Mucosa of gallbladder (tissue), 1 donor: Measurements from ENCODE around the gene PPP2R2C. TPM values are rescaled to one million over a fixed set of nuclear protein-coding genes. Genes with fewer than 3 reads are reported as not detected.

ENCODE experiments used
- DNase-seq: peaks from one replicate; pipeline ENCODE4 v3.0.0-alpha.2; 2020; ENCODE audit warnings: low spot score
- total RNA-seq: library from RNA; stranded (reverse); gene quantifications from one replicate; pipeline ENCODE4 v1.2.1, GENCODE V29; 2021
- donor health status: DM: no; HTN: no; CAD: no.

The PPP2R2C gene
- total RNA-seq: 0.49 TPM

GRCh38 chr4:6472387-6473263 is at the start of gene PPP2R2C:
PPP2R2C (minus strand) TSS chr4:6472614; CDS start chr4:6472229, 385 bp downstream.
- no peak for DNase-seq

DNA sequence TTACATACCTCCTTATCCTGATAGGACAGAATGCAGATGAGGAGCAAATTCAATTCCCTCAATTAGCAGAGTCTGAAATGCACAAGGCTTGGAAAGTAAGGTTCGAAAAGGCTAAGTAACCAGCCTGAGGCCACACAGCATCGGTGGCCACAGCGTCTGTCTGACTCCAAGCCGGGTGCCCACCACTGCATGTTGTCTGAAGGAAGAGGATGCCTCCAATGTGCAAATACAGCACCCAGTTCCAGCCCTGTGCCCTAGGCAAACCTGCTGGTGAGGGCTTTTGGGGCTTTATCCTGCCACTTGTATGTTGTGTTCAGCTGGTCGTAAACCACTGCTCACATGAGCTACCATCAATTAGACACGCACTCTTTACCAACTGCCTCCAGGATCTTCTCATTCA is 48.6 kb upstream of the PPP2R2C start:
- no peak for DNase-seq

GRCh38 chr4:6520051-6520636 is 47.7 kb upstream of the PPP2R2C start:
- DNase-seq: no peak

DNA sequence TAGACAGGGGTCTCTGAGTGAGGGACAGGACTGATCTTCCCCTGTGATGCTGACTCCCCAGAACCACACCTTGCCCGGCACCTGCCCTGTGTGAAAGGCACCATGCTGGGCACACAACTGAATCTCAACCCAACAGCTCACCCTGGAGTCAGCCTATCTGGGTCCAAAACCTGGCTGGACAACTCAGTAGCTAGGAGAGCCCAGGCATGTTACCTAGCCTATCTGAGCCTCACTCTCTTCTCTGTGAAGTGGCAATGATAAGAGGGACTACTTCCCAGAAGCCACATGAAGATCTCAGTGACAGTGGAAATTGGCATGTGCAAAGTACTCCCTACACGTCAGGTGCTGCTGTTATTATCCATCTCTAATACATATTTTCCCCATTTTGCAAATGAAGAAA is 44.8 kb upstream of the PPP2R2C start:
- no peak for DNase-seq

- no peak for DNase-seq
These were observed 44.3 kb upstream of the PPP2R2C start for GRCh38 chr4:6516762-6517161.

DNA sequence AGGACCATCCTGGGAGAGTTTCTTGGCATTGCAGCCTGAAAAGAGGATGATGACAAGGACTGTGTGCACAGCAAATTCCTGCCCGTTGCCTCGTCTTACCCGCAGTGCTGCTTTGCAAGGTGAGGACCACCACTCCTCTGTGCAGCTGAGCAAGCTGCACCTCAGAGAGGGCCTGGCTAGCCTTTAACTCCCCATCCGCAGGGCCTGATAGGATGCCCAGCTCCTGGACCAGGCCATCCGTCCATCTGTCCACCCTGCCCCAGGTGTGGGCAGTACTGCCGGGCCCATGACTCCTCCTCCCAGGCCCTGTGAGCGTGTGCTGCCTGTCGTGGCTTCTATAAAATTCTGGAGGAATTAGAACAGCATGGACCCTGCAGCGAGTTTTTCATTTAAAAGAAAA is 43.9 kb upstream of the PPP2R2C start:
- DNase-seq: no peak

DNA sequence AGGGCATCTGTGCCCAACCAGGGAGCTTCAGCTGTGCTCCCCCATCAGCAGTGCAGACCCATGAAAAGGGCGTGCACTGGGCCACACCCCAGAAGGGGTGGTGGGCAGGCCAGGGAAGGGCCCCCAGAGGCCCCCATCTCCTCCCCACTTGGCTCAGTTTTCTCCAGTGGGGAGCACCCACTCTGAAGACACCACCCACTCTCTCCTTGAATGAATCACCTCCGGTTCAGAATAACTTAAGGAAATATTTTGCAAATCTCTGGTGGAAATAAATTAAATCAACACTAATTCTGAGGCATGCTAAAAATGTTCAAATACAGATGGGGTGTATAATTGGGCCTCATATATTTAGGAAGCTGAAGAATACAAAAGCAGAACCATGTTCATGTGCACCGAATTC is 41.3 kb upstream of the PPP2R2C start:
- no peak for DNase-seq

GRCh38 chr4:6509587-6509986 is 37.2 kb upstream of the PPP2R2C start:
- no peak for DNase-seq

DNA sequence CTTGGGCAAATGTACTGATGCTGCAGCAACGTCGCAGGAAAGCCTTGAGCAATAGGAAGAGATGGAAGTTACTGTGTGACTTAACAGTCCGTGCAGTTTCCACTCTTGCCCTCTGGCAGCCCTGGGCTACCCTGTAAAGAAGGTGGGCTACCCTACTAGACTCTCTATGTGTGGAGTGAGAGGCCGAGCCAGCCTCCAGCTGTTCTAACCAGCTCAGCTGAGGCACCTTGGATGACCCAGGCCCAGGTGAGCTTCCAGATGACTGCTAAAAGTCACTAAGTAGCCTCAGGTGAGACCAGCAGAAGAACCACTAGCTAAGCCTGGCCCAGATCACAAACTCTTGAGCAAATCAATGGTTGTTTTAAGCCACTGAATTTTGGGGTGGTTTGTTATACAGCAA is 34.9 kb upstream of the PPP2R2C start:
- DNase-seq: no peak

- DNase-seq: no peak
These were observed 34.3 kb upstream of the PPP2R2C start for GRCh38 chr4:6506616-6507140.

DNA sequence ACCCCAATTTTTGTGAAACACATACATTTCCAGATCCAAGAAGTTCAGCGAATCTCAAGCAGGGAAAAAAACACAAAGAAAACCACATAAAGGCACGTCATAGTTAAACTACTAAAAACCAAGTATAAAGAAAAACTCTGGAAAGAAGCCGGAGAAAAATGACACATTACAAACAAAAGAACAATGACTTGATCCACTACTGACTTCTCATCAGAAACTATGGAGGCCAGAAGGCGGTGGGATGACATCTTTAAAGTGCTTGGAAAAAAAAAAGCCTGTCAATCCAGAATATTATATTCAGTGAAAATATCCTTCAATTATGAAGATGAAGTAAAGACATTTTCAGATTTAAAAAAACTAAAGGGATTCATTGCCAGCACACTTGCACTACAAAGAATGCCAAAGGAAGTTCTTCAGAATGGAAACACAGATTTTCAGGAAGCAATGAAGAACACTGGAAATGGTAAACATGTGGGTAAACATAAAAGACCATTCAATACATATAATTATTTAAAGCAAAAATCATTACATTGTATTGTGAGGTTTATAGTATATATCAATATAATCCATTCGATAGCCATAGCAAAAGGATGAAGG is 32.6 kb upstream of the PPP2R2C start:
- DNase-seq: no peak

GRCh38 chr4:6502747-6503465 is 30.5 kb upstream of the PPP2R2C start:
- DNase-seq: no peak

GRCh38 chr4:6502147-6502546 is 29.7 kb upstream of the PPP2R2C start:
- DNase-seq: no peak

- no peak for DNase-seq
These were observed 28.8 kb upstream of the PPP2R2C start for GRCh38 chr4:6501171-6501570.

- no peak for DNase-seq
These were observed 28.2 kb upstream of the PPP2R2C start for GRCh38 chr4:6500481-6501140.

DNA sequence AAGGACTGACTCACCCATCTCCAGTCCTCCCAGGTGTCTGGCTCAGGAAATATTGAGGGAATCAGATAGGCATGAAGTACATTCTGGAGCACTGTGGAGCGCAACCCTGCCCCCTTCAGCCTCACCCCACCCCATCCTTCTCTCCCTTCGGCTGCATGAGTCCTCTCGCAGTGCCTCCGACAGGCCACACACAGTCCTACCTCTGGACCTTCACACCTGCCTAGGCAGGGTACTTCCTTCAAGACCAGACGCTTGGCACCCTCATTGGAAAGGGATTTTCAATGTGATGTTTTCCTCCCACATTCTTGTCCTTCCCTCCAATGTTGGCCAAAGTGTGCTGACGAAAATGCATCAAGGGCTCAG is 26.8 kb upstream of the PPP2R2C start:
- no peak for DNase-seq

- no peak for DNase-seq
These were observed 26.3 kb upstream of the PPP2R2C start for GRCh38 chr4:6498511-6499237.

- DNase-seq: no peak
These were observed 25.4 kb upstream of the PPP2R2C start for GRCh38 chr4:6497796-6498195.

DNA sequence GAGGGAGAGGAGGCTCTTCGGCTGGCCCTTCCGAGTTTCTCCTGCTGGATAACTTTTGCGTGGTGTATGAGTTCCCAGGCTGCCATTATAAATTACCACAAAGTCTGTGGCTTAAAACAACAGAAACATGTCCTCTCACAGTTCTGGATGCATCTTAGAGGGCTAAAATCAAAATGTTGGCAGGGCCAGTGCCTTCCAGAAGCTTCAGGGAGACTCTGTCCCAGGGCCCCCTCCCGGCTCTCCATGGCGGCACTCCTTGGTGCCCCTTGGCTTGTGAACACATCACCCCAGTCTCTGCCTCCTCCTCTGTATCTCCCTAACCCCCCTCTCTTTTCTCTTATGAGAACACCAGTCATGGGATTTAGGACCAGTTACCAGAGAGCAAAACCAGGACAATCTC is 23.3 kb upstream of the PPP2R2C start:
- DNase-seq: no peak

GRCh38 chr4:6495296-6495590 is 22.8 kb upstream of the PPP2R2C start:
- DNase-seq: no peak
